ENCODE data around the gene COL12A1. TPM values are rescaled to one million over a fixed set of nuclear protein-coding genes. Genes with fewer than 3 reads are reported as not detected.
"Not testable (repeated sequence)": the region's sequence is repeated elsewhere in the genome, so short reads cannot be mapped to it uniquely, and the experiment has no call there.

The COL12A1 gene
- total RNA-seq, 1 donor from 2014 or later, result 97.3 TPM

GRCh38 chr6:75213112-75213511 is 7.3 kb upstream of the COL12A1 start:
- no peak for DNase-seq (ENCODE audit: extremely low read depth, low read depth, low spot score)

- no peak for DNase-seq (ENCODE audit: extremely low read depth, low read depth, low spot score)
These were observed 6.2 kb upstream of the COL12A1 start for GRCh38 chr6:75211920-75212590.

- no peak for DNase-seq (ENCODE audit: extremely low read depth, low read depth, low spot score)
These were observed 5.3 kb upstream of the COL12A1 start for GRCh38 chr6:75210885-75211739.

- DNase-seq (ENCODE audit: extremely low read depth, low read depth, low spot score), result no peak
These were observed 3.4 kb upstream of the COL12A1 start for GRCh38 chr6:75209184-75209723.

GRCh38 chr6:75208298-75209183 is 2.7 kb upstream of the COL12A1 start:
- DNase-seq (ENCODE audit: extremely low read depth, low read depth, low spot score), result no peak

GRCh38 chr6:75206576-75207342 is 906 bp upstream of the COL12A1 start:
- DNase-seq (ENCODE audit: extremely low read depth, low read depth, low spot score), result no peak

GRCh38 chr6:75204959-75205775 is 686 bp downstream of the COL12A1 start:
- no peak for DNase-seq (ENCODE audit: extremely low read depth, low read depth, low spot score)

- DNase-seq (ENCODE audit: extremely low read depth, low read depth, low spot score), result peak; percentile 68
These were observed 1.5 kb downstream of the COL12A1 start for GRCh38 chr6:75204217-75204958.

GRCh38 chr6:75203721-75204120 is 2.1 kb downstream of the COL12A1 start:
- no peak for DNase-seq (ENCODE audit: extremely low read depth, low read depth, low spot score)

- DNase-seq (ENCODE audit: extremely low read depth, low read depth, low spot score), result no peak
These were observed 3.1 kb downstream of the COL12A1 start for GRCh38 chr6:75202676-75203131.

- DNase-seq (ENCODE audit: extremely low read depth, low read depth, low spot score), result no peak
These were observed 3.8 kb downstream of the COL12A1 start for GRCh38 chr6:75201901-75202672.

GRCh38 chr6:75201021-75201420 is 4.8 kb downstream of the COL12A1 start:
- DNase-seq (ENCODE audit: extremely low read depth, low read depth, low spot score), result no peak

GRCh38 chr6:75199889-75200288 is 6.0 kb downstream of the COL12A1 start:
- DNase-seq (ENCODE audit: extremely low read depth, low read depth, low spot score), result no peak

- no peak for DNase-seq (ENCODE audit: extremely low read depth, low read depth, low spot score)
These were observed 9.7 kb downstream of the COL12A1 start for GRCh38 chr6:75196081-75196687.

GRCh38 chr6:75188221-75188925 is 17.5 kb downstream of the COL12A1 start:
- DNase-seq (ENCODE audit: extremely low read depth, low read depth, low spot score), result no peak

GRCh38 chr6:75186581-75186980 is 19.3 kb downstream of the COL12A1 start:
- DNase-seq (ENCODE audit: extremely low read depth, low read depth, low spot score), result not testable (repeated sequence)

GRCh38 chr6:75183099-75183541 is 22.7 kb downstream of the COL12A1 start:
- DNase-seq (ENCODE audit: extremely low read depth, low read depth, low spot score), result no peak
